Panc1 (cell line): Measurements from ENCODE around the gene PHLDB1. TPM values are rescaled to one million over a fixed set of nuclear protein-coding genes. Genes with fewer than 3 reads are reported as not detected.
A peak's percentile ranks its signal among the peaks of the same experiment; 100 is the strongest.
"Not testable (repeated sequence)": the region's sequence is repeated elsewhere in the genome, so short reads cannot be mapped to it uniquely, and the experiment has no call there.

ENCODE experiments used
- ATAC-seq: fragments of 200-7000 bp; cut with Tn5 transposase; 2 replicates; pipeline ENCODE4 v1.9.1; 2020; ENCODE audit warnings: mild to moderate bottlenecking, moderate library complexity
- BruUV-seq: library from RNA; stranded (reverse); fragments of 400-500 nt; replicated peaks from 2 replicates; lab custom pipeline; 2021; lab: Mats Ljungman, UMichigan
- CTCF ChIA-PET: fragments of 300-600 bp; sonication (Branson Sonifier 250); formaldehyde crosslinking; loops from one replicate; lab custom pipeline; 2022; ENCODE audit warnings: antibody characterized with exemption; lab: Charles Lee
- POLR2A ChIA-PET: fragments of 300-600 bp; sonication (Branson Sonifier 250); formaldehyde crosslinking; loops from one replicate; lab custom pipeline; 2022; ENCODE audit warnings: antibody characterized with exemption; lab: Charles Lee
- DNase-seq: peaks from one replicate; pipeline ENCODE4 v3.0.0-alpha.2; 2010; ENCODE audit warnings: low read depth, low spot score
- H3K27ac ChIP-seq: 2 replicates; pipeline ENCODE4 v1.5.1; 2011; ENCODE audit warnings: mild to moderate bottlenecking, low read length, inconsistent platforms
- H3K27me3 ChIP-seq: fragments of 200-500 bp; sonication (Bioruptor generic); 2 replicates; pipeline ENCODE4 v1.6.0; 2014; ENCODE audit warnings: low read length, inconsistent platforms; ENCODE audit not compliant: control insufficient read depth, insufficient read depth
- H3K36me3 ChIP-seq: fragments of 200-500 bp; sonication (Bioruptor generic); 2 replicates; pipeline ENCODE4 v1.5.1; 2014; ENCODE audit warnings: inconsistent platforms, mild to moderate bottlenecking, low read length, moderate library complexity; ENCODE audit not compliant: control insufficient read depth, insufficient read depth
- H3K4me1 ChIP-seq: 2 replicates; pipeline ENCODE4 v1.5.1; 2011; ENCODE audit warnings: inconsistent platforms, mild to moderate bottlenecking, low read length, moderate library complexity; ENCODE audit not compliant: control insufficient read depth, insufficient read depth
- H3K4me3 ChIP-seq, 2 experiments: 2 replicates each; pipeline ENCODE4 v1.5.1; 2011 to 2012; ENCODE audit warnings: low read depth in 2 of 2, low read length in 2 of 2, mild to moderate bottlenecking in 2 of 2, inconsistent platforms in 1 of 2, moderate library complexity in 1 of 2
- H3K9me3 ChIP-seq: fragments of 200-500 bp; sonication (Bioruptor generic); 2 replicates; pipeline ENCODE4 v1.5.1; 2014; ENCODE audit warnings: low read depth, mild to moderate bottlenecking, inconsistent platforms, low read length, moderate library complexity; ENCODE audit not compliant: control insufficient read depth, insufficient read depth
- CTCF ChIP-seq: fragments of 450-650 bp; IDR thresholded peaks from 2 replicates; pipeline ENCODE4 v1.5.1; 2017; ENCODE audit warnings: mild to moderate bottlenecking
- POLR2AphosphoS5 ChIP-seq: IDR thresholded peaks from 2 replicates; pipeline ENCODE4 v1.6.1; 2012; ENCODE audit warnings: mild to moderate bottlenecking, low read depth, low read length, moderate library complexity
- REST ChIP-seq, 2 experiments: IDR thresholded peaks; 2 replicates each; pipeline ENCODE4 v1.6.1; 2011 to 2012; ENCODE audit warnings: low read depth in 2 of 2, control low read depth in 1 of 2, low read length in 1 of 2, mild to moderate bottlenecking in 1 of 2, moderate library complexity in 1 of 2; ENCODE audit not compliant: insufficient read depth in 1 of 2
- SIN3A ChIP-seq: IDR thresholded peaks from 2 replicates; pipeline ENCODE4 v1.6.1; 2012; ENCODE audit warnings: low read depth, mild to moderate bottlenecking, low read length, moderate library complexity, borderline replicate concordance; ENCODE audit not compliant: insufficient read depth
- TCF7L2 ChIP-seq: IDR thresholded peaks from 2 replicates; pipeline ENCODE4 v1.6.1; 2011; ENCODE audit warnings: mild to moderate bottlenecking, low read depth, low read length, inconsistent platforms
- in situ Hi-C: cut with HindIII; loops from 2 replicates; pipeline ENCODE4 v1.10.0; 2016; ENCODE audit warnings: low sequenced_read_pairs, low pct_unique_long_range_greater_than_20kb
- intact Hi-C: fragments of 100-400 bp; cut with micrococcal nuclease; formaldehyde crosslinking; loops from one replicate; pipeline ENCODE4 v1.10.0; 2022; ENCODE audit not compliant: unreplicated experiment
- total RNA-seq: library from RNA; stranded (reverse); gene quantifications from one replicate; pipeline ENCODE4 v1.2.1, GENCODE V29; 2021; ENCODE audit not compliant: unreplicated experiment

Gene PHLDB1
- total RNA-seq, 1 experiment from 2014 or later: 97.7 TPM

GRCh38 chr11:118674082-118674435, 66.6 kb downstream of the PHLDB1 start:
- BruUV-seq: no TSS peak
- H3K4me3 ChIP-seq: no peak overlapping the region

GRCh38 chr11:118677977-118678376, 70.6 kb downstream of the PHLDB1 start:
- intact Hi-C loops (no loop called here), in situ Hi-C loops (no loop called here)
- H3K27me3 ChIP-seq: no peaks in the 10 kb centered on the region; the same call in 1 of the 2 replicates
- no peaks in the 10 kb centered on the region for H3K9me3 ChIP-seq
- TF ChIP-seq CTCF (no peak), POLR2AphosphoS5 (no peak), REST (IDR thresholded peaks at IDR 0.05; ENCODE audit: insufficient read depth in 1 of 2, low read depth in 2 of 2, low read length in 1 of 2) (no peak), SIN3A (no peak), TCF7L2 (no peak)
- no peak overlapping the region for H3K27ac ChIP-seq
- no TSS peak for BruUV-seq
- no peaks in the 10 kb centered on the region for H3K4me1 ChIP-seq
- H3K36me3 ChIP-seq: no peaks in the 10 kb centered on the region
- POLR2A ChIA-PET: no interaction called here
- CTCF ChIA-PET: no interaction called here
- no peak for ATAC-seq
- H3K4me3 ChIP-seq: no peak overlapping the region
- no peak for DNase-seq

More at GRCh38 chr11:118674082-118674435, 66.6 kb downstream of the PHLDB1 start:
- no peak for TF ChIP-seq POLR2AphosphoS5
- TF ChIP-seq SIN3A: no peak
- no peak for TF ChIP-seq TCF7L2
- TF ChIP-seq CTCF: no peak
- TF ChIP-seq REST (IDR thresholded peaks at IDR 0.05; ENCODE audit: insufficient read depth in 1 of 2, low read depth in 2 of 2, low read length in 1 of 2): no peak
- ChIA-PET POLR2A (no interaction called here), CTCF (no interaction called here)
- no peaks in the 10 kb centered on the region for H3K36me3 ChIP-seq
- H3K27me3 ChIP-seq: peaks cover 10% of the 10 kb centered on the region; the same call in 1 of the 2 replicates
- DNase-seq (no peak), ATAC-seq (no peak)
- H3K4me1 ChIP-seq: no peaks in the 10 kb centered on the region
- intact Hi-C loops: no loop called here
- in situ Hi-C loops: no loop called here
- H3K9me3 ChIP-seq: no peaks in the 10 kb centered on the region
- H3K27ac ChIP-seq: no peak overlapping the region

GRCh38 chr11:118678908-118679307, 71.5 kb downstream of the PHLDB1 start:
- H3K4me1 ChIP-seq, H3K36me3 ChIP-seq, BruUV-seq, H3K9me3 ChIP-seq, H3K4me3 ChIP-seq, in situ Hi-C loops, intact Hi-C loops, H3K27me3 ChIP-seq, H3K27ac ChIP-seq, POLR2A ChIA-PET, DNase-seq: not testable (repeated sequence)
- CTCF ChIA-PET: interaction anchor here (0.6 kb wide), 1 partner anchor 1120 kb away, joined by 4 read pairs; no protein-coding TSS in a partner anchor
- peak; percentile 77 for ATAC-seq
